HepG2 (cell line): Measurements from ENCODE around the gene HTRA3. TPM values are rescaled to one million over a fixed set of nuclear protein-coding genes. Genes with fewer than 3 reads are reported as not detected.

Experiments used
- ARHGAP35 ChIP-seq: sonication (generic); formaldehyde crosslinking; IDR thresholded peaks from 2 replicates; pipeline ENCODE4 v1.9.0; 2022; ENCODE audit warnings: mild to moderate bottlenecking, inconsistent platforms, moderate library complexity, missing genetic modification reagents, borderline replicate concordance
- DMAP1 ChIP-seq: IDR thresholded peaks from 2 replicates; pipeline ENCODE4 v1.6.1; 2016
- ETV5 ChIP-seq: IDR thresholded peaks from 2 replicates; pipeline ENCODE4 v1.6.1; 2018; ENCODE audit warnings: missing biosample characterization, missing genetic modification reagents, inconsistent platforms, borderline replicate concordance
- ISL2 ChIP-seq: sonication (generic); formaldehyde crosslinking; IDR thresholded peaks from 2 replicates; pipeline ENCODE4 v1.5.0; 2020; ENCODE audit warnings: missing genetic modification reagents
- KDM5B ChIP-seq: sonication (generic); formaldehyde crosslinking; IDR thresholded peaks from 2 replicates; pipeline ENCODE4 v1.4.0; 2020; ENCODE audit warnings: missing genetic modification reagents, mild to moderate bottlenecking, borderline replicate concordance
- MED1 ChIP-seq: sonication (generic); formaldehyde crosslinking; IDR thresholded peaks from 2 replicates; pipeline ENCODE4 v1.4.0; 2020; ENCODE audit warnings: missing genetic modification reagents
- MIXL1 ChIP-seq: IDR thresholded peaks from 2 replicates; pipeline ENCODE4 v1.6.1; 2016
- NFE2L1 ChIP-seq: sonication (generic); formaldehyde crosslinking; IDR thresholded peaks from 2 replicates; pipeline ENCODE4 v1.4.0; 2020; ENCODE audit warnings: missing genetic modification reagents, mild to moderate bottlenecking, borderline replicate concordance
- PHF21A ChIP-seq: sonication (generic); formaldehyde crosslinking; IDR thresholded peaks from 2 replicates; pipeline ENCODE4 v1.5.0; 2020; ENCODE audit warnings: mild to moderate bottlenecking, missing genetic modification reagents
- RBAK ChIP-seq: sonication (generic); formaldehyde crosslinking; IDR thresholded peaks from 2 replicates; pipeline ENCODE4 v1.5.1; 2020; ENCODE audit warnings: mild to moderate bottlenecking, missing genetic modification reagents
- SAP130 ChIP-seq: IDR thresholded peaks from 2 replicates; pipeline ENCODE4 v1.6.1; 2016; ENCODE audit warnings: low read depth
- SNRNP70 ChIP-seq: fragments of 200-400 bp; formaldehyde crosslinking; IDR thresholded peaks from 2 replicates; pipeline ENCODE4 v1.6.1; 2017; ENCODE audit warnings: mild to moderate bottlenecking, low read depth, low read length, moderate library complexity
- TCF12 ChIP-seq, 2 experiments: fragments of 450-650 bp in 1 of 2; sonication (generic) in 1 of 2; formaldehyde crosslinking in 1 of 2; IDR thresholded peaks; 2 replicates each; pipeline versions ENCODE4 v1.6.1 to v1.8.0; 2017 to 2022; ENCODE audit warnings: antibody characterized with exemption in 1 of 2, mild to moderate bottlenecking in 1 of 2, missing genetic modification reagents in 1 of 2, moderate library complexity in 1 of 2
- ZBTB7B ChIP-seq: sonication (generic); formaldehyde crosslinking; IDR thresholded peaks from 2 replicates; pipeline ENCODE4 v1.4.0; 2020; ENCODE audit warnings: missing genetic modification reagents
- ZNF124 ChIP-seq: sonication (generic); formaldehyde crosslinking; IDR thresholded peaks from 2 replicates; pipeline ENCODE4 v1.4.0; 2020; ENCODE audit warnings: missing genetic modification reagents
- ZNF143 ChIP-seq: sonication (generic); formaldehyde crosslinking; IDR thresholded peaks from 2 replicates; pipeline ENCODE4 v1.4.0; 2020; ENCODE audit warnings: missing genetic modification reagents
- ZNF180 ChIP-seq: sonication (generic); formaldehyde crosslinking; IDR thresholded peaks from 2 replicates; pipeline ENCODE4 v1.4.0; 2020; ENCODE audit warnings: low read depth, missing genetic modification reagents, borderline replicate concordance
- ZNF34 ChIP-seq: sonication (generic); formaldehyde crosslinking; IDR thresholded peaks from 2 replicates; pipeline ENCODE4 v1.4.0; 2020; ENCODE audit warnings: mild to moderate bottlenecking, missing genetic modification reagents, borderline replicate concordance
- ZNF451 ChIP-seq: sonication (generic); formaldehyde crosslinking; IDR thresholded peaks from 2 replicates; pipeline ENCODE4 v1.5.0; 2020; ENCODE audit warnings: mild to moderate bottlenecking, missing genetic modification reagents
- ZNF709 ChIP-seq: sonication (generic); formaldehyde crosslinking; IDR thresholded peaks from 2 replicates; pipeline ENCODE4 v1.5.0; 2020; ENCODE audit warnings: mild to moderate bottlenecking, missing genetic modification reagents
- polyA plus RNA-seq, 8 experiments: library from polyadenylated mRNA; depleted of rRNA in 3 of 8; stranded (reverse) in 7 of 8; unstranded in 1 of 8; fragments of >200 nt; fragmentation: Illumina TruSeq in 4 of 8; extraction: Trizol in 4 of 8; gene quantifications; 2 replicates each; pipeline versions ENCODE4 v1.2.1 to v1.2.3, GENCODE V29; 2011 to 2016; ENCODE audit warnings: low read depth in 4 of 8, missing spikeins in 1 of 8, mixed read lengths in 1 of 8; ENCODE audit not compliant: insufficient read depth in 1 of 8
- total RNA-seq, 5 experiments: library from RNA; depleted of rRNA; stranded (reverse); fragments of >200 nt; fragmentation: Illumina TruSeq; extraction: Trizol; gene quantifications; 2 replicates each; pipeline ENCODE4 v1.2.3, GENCODE V29; 2016; ENCODE audit warnings: low read depth in 1 of 5
- TF ChIP-seq, protein P1 (sequence below): sonication (generic); formaldehyde crosslinking; IDR thresholded peaks from 2 replicates; pipeline ENCODE4 v1.5.0; 2020; ENCODE audit warnings: missing genetic modification reagents
- TF ChIP-seq, protein P2 (sequence below): sonication (generic); formaldehyde crosslinking; IDR thresholded peaks from 2 replicates; pipeline ENCODE4 v1.5.1; 2020; ENCODE audit warnings: mild to moderate bottlenecking, missing genetic modification reagents
- TF ChIP-seq, protein P3 (sequence below): sonication (generic); formaldehyde crosslinking; IDR thresholded peaks from 2 replicates; pipeline ENCODE4 v1.4.0; 2020; ENCODE audit warnings: missing genetic modification reagents, borderline replicate concordance
- TF ChIP-seq, protein P4 (sequence below): IDR thresholded peaks from 2 replicates; pipeline ENCODE4 v1.6.1; 2016; ENCODE audit warnings: mild to moderate bottlenecking

HTRA3 gene
- total and polyA plus RNA-seq, 2 of the 13 experiments (the other 11 are each of a cell fraction or from before 2014, with no cell fraction given), result 0.17 TPM; not detected in 1

DNA sequence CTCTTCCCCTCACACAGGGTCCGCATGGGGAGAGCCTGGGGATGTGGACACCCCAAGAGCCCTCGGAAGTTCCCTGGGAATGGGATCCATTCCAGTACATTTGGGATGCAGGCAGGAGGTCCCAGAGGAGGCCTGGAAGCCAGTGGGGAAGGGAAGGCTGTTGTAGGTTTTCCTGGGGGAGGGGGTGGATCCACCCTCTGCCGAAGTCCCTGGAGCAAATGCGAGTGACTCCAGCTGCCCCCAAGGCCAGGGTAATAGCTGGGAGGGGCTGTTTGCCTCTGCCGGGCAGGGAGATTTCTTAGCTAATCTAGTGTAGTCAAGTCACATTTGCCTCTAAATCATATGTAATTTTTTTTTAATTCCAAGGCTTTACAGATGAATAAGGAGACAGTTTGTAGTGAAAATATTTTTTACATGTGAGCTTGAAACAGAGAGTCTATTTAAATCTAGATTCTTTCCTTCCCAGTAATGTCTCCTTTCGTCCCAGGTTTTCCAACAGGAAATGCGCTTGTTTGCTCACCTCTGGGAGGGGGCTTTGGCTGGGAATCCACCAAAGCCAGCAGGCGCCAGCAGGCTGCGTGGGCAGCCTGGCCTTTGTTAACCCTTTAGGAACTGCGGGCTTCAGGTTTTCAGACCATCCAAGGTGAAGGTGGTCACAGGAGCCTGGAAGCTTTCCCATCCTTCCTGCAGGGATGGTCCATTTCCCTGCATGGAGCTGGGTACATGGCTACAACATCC lies 43.7 kb upstream of the HTRA3 start (continued):
- TF ChIP-seq ZNF34 (CRISPR knock-in tag) (no peak), NFE2L1 (CRISPR knock-in tag) (no peak), ARHGAP35 (no peak), ZNF451 (CRISPR knock-in tag) (no peak), ZNF143 (CRISPR knock-in tag) (no peak), ZBTB7B (CRISPR knock-in tag) (peak; percentile 75), ZNF709 (CRISPR knock-in tag) (no peak), ZNF180 (CRISPR knock-in tag) (no peak), DMAP1 (0 out of 2 replicates have a peak, but pooled peaks have one; percentile 20), KDM5B (CRISPR knock-in tag) (no peak), ISL2 (0 out of 2 replicates have a peak, but pooled peaks have one; percentile 33), MIXL1 (CRISPR knock-in tag) (0 out of 2 replicates have a peak, but pooled peaks have one; percentile 32), ETV5 (peak; percentile 92), SAP130 (peak; percentile 52), TCF12 (IDR thresholded peaks at IDR 0.05) (no peak), TCF12 (CRISPR knock-in tag; IDR thresholded peaks at IDR 0.05) (0 out of 2 replicates have a peak, but pooled peaks have one; percentile 38), RBAK (CRISPR knock-in tag) (no peak), MED1 (CRISPR knock-in tag) (peak; percentile 42; the same call in 1 of the 2 replicates), PHF21A (CRISPR knock-in tag) (peak; percentile 33; the same call in 1 of the 2 replicates), SNRNP70 (no peak), ZNF124 (CRISPR knock-in tag) (0 out of 2 replicates have a peak, but pooled peaks have one; percentile 59)
- TF ChIP-seq, protein P1, sequence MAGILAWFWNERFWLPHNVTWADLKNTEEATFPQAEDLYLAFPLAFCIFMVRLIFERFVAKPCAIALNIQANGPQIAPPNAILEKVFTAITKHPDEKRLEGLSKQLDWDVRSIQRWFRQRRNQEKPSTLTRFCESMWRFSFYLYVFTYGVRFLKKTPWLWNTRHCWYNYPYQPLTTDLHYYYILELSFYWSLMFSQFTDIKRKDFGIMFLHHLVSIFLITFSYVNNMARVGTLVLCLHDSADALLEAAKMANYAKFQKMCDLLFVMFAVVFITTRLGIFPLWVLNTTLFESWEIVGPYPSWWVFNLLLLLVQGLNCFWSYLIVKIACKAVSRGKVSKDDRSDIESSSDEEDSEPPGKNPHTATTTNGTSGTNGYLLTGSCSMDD (CRISPR knock-in tag), result no peak
- TF ChIP-seq, protein P2, sequence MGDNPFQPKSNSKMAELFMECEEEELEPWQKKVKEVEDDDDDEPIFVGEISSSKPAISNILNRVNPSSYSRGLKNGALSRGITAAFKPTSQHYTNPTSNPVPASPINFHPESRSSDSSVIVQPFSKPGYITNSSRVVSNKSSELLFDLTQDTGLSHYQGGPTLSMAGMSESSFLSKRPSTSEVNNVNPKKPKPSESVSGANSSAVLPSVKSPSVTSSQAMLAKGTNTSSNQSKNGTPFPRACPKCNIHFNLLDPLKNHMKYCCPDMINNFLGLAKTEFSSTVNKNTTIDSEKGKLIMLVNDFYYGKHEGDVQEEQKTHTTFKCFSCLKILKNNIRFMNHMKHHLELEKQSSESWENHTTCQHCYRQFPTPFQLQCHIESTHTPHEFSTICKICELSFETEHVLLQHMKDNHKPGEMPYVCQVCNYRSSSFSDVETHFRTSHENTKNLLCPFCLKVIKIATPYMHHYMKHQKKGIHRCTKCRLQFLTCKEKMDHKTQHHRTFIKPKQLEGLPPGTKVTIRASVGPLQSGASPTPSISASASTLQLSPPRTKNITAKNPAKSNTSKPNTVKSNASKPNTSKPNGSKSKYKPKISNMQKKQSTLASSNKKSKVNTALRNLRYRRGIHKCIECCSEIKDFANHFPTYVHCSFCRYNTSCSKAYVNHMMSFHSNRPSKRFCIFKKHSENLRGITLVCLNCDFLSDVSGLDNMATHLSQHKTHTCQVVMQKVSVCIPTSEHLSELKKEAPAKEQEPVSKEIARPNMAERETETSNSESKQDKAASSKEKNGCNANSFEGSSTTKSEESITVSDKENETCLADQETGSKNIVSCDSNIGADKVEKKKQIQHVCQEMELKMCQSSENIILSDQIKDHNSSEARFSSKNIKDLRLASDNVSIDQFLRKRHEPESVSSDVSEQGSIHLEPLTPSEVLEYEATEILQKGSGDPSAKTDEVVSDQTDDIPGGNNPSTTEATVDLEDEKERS, result no peak
- TF ChIP-seq, protein P3, sequence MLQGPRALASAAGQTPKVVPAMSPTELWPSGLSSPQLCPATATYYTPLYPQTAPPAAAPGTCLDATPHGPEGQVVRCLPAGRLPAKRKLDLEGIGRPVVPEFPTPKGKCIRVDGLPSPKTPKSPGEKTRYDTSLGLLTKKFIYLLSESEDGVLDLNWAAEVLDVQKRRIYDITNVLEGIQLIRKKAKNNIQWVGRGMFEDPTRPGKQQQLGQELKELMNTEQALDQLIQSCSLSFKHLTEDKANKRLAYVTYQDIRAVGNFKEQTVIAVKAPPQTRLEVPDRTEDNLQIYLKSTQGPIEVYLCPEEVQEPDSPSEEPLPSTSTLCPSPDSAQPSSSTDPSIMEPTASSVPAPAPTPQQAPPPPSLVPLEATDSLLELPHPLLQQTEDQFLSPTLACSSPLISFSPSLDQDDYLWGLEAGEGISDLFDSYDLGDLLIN, result no peak
- TF ChIP-seq, protein P4, sequence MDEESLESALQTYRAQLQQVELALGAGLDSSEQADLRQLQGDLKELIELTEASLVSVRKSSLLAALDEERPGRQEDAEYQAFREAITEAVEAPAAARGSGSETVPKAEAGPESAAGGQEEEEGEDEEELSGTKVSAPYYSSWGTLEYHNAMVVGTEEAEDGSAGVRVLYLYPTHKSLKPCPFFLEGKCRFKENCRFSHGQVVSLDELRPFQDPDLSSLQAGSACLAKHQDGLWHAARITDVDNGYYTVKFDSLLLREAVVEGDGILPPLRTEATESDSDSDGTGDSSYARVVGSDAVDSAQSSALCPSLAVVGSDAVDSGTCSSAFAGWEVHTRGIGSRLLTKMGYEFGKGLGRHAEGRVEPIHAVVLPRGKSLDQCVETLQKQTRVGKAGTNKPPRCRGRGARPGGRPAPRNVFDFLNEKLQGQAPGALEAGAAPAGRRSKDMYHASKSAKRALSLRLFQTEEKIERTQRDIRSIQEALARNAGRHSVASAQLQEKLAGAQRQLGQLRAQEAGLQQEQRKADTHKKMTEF (CRISPR knock-in tag), result peak; percentile 26; the same call in 1 of the 2 replicates
